K562 (cell line): ENCODE data around the gene NT5DC4. TPM values are rescaled to one million over a fixed set of nuclear protein-coding genes. Genes with fewer than 3 reads are reported as not detected.

Experiments
- MGA ChIP-seq: fragments of 450-650 bp; IDR thresholded peaks from 2 replicates; pipeline ENCODE4 v1.6.1; 2016; ENCODE audit warnings: mild to moderate bottlenecking, moderate library complexity
- NR2C2 ChIP-seq, 2 experiments: fragments of 200-800 bp in 1 of 2; sonication (Bioruptor generic) in 1 of 2; sonication (generic) in 1 of 2; formaldehyde crosslinking in 1 of 2; IDR thresholded peaks; 2 replicates each; pipeline versions ENCODE4 v1.6.1 to v1.8.0; 2016 to 2022; ENCODE audit warnings: mild to moderate bottlenecking in 1 of 2, missing compliant biosample characterization in 1 of 2, missing genetic modification characterization in 1 of 2, missing genetic modification reagents in 1 of 2
- SIN3A ChIP-seq, 2 experiments: fragments of 150-350 bp in 1 of 2; IDR thresholded peaks; 2 replicates each; pipeline ENCODE4 v1.6.1; 2011 to 2016; ENCODE audit warnings: borderline replicate concordance in 2 of 2, low read depth in 2 of 2, low read length in 2 of 2, mild to moderate bottlenecking in 2 of 2, moderate library complexity in 2 of 2; ENCODE audit not compliant: control insufficient read depth in 1 of 2
- ZHX1 ChIP-seq: fragments of 150-350 bp; conservative IDR thresholded peaks from 2 replicates; pipeline ENCODE4 v1.6.1; 2014; ENCODE audit warnings: low read length
- ZKSCAN3 ChIP-seq: fragments of 250-450 bp; sonication (Bioruptor Pico); IDR thresholded peaks from 2 replicates; pipeline ENCODE4 v1.4.0; 2020
- ZMIZ1 ChIP-seq, 2 experiments: fragments of 150-350 bp in 1 of 2; IDR thresholded peaks; 2 replicates each; pipeline ENCODE4 v1.6.1; 2012 to 2016; ENCODE audit warnings: low read depth in 2 of 2, low read length in 2 of 2, mild to moderate bottlenecking in 1 of 2, moderate library complexity in 1 of 2
- polyA plus RNA-seq, 8 experiments: library from polyadenylated mRNA; depleted of rRNA in 4 of 8; stranded (reverse) in 5 of 8; unstranded in 3 of 8; fragments of >200 nt; fragmentation: Nextera tagmentation in 2 of 8; fragmentation: Illumina TruSeq in 1 of 8; extraction: Ambion mirVana in 2 of 8; extraction: Trizol in 1 of 8; gene quantifications; 2 replicates each; pipeline versions ENCODE4 v1.2.1 to v1.2.3, GENCODE V29; 2011 to 2014; ENCODE audit warnings: inconsistent platforms in 1 of 8, missing spikeins in 1 of 8
- total RNA-seq, 7 experiments: library from RNA; depleted of rRNA in 6 of 7; stranded (reverse); fragments of >200 nt in 6 of 7; fragmentation: Illumina TruSeq in 2 of 7; extraction: Trizol in 2 of 7; gene quantifications; 2 replicates each; pipeline versions ENCODE4 v1.2.1 to v1.2.3, GENCODE V29; 2011 to 2021; ENCODE audit warnings: low replicate concordance in 1 of 7

NT5DC4 gene
- total and polyA plus RNA-seq, 9 of the 15 experiments (the other 6 are each of a cell fraction or from before 2014, with no cell fraction given): 0.44 to 6.9 (median 2.5) TPM

- TF ChIP-seq ZKSCAN3: no peak
- TF ChIP-seq SIN3A (IDR thresholded peaks at IDR 0.05; ENCODE audit: borderline replicate concordance in 2 of 2, control insufficient read depth in 1 of 2, low read depth in 2 of 2, low read length in 2 of 2): 0 out of 4 replicates have a peak, but pooled peaks of 1 of the 2 experiments have one; percentile 5
- no peak for TF ChIP-seq NR2C2 (CRISPR knock-in tag; IDR thresholded peaks at IDR 0.05)
- peak; percentile 87 for TF ChIP-seq NR2C2 (tag; IDR thresholded peaks at IDR 0.05)
- TF ChIP-seq ZHX1: no peak
- peak in 1 of 2 experiments; percentile 90; a peak in 2 of 4 replicates for TF ChIP-seq ZMIZ1 (IDR thresholded peaks at IDR 0.05; ENCODE audit: low read depth in 2 of 2, low read length in 2 of 2)
- peak; percentile 92 for TF ChIP-seq MGA
These were observed 14.6 kb upstream of the NT5DC4 start (continued) for GRCh38 chr2:112706170-112706664.
